HG03571 (cell line): ENCODE results near the gene LBHD1.
"Not testable (repeated sequence)": the region's sequence is repeated elsewhere in the genome, so short reads cannot be mapped to it uniquely, and the experiment has no call there.

Experiments used
- ATAC-seq: cut with Tn5 transposase; IDR thresholded peaks from one replicate; pipeline ENCODE4 v1.9.1; 2021; ENCODE audit not compliant: unreplicated experiment

Gene LBHD1

GRCh38 chr11:62694455-62695167 lies 22.5 kb upstream of the LBHD1 start:
- ATAC-seq: no peak

GRCh38 chr11:62693624-62694023 lies 21.6 kb upstream of the LBHD1 start:
- not testable (repeated sequence) for ATAC-seq

GRCh38 chr11:62689421-62690183 lies 17.5 kb upstream of the LBHD1 start, which contains the start of gene LRRN4CL:
TSS of gene LRRN4CL (minus strand) at chr11:62689530. CDS start at chr11:62688508, 1,022 bp downstream.
- ATAC-seq: no peak

GRCh38 chr11:62688491-62688890 lies 16.4 kb upstream of the LBHD1 start:
- ATAC-seq: no peak

- no peak for ATAC-seq
Measured at GRCh38 chr11:62687508-62688396, 15.7 kb upstream of the LBHD1 start.

GRCh38 chr11:62682518-62682917 lies 10.5 kb upstream of the LBHD1 start:
- no peak for ATAC-seq

GRCh38 chr11:62680825-62681240 lies 8.8 kb upstream of the LBHD1 start:
- ATAC-seq: no peak

GRCh38 chr11:62678770-62679696 lies 7.0 kb upstream of the LBHD1 start, which contains the start of gene UBXN1:
TSS of gene UBXN1 (minus strand) at chr11:62679073. CDS start at chr11:62678923, 150 bp downstream.
- ATAC-seq: peak; percentile 51

- ATAC-seq: no peak
Measured at GRCh38 chr11:62678433-62678769, 6.3 kb upstream of the LBHD1 start.

- no peak for ATAC-seq
Measured at GRCh38 chr11:62677714-62678113, 5.6 kb upstream of the LBHD1 start.

- no peak for ATAC-seq
Measured at GRCh38 chr11:62677156-62677555, 5.1 kb upstream of the LBHD1 start.

GRCh38 chr11:62676698-62677097 lies 4.6 kb upstream of the LBHD1 start:
- no peak for ATAC-seq

- ATAC-seq: not testable (repeated sequence)
Measured at GRCh38 chr11:62675415-62675814, 3.3 kb upstream of the LBHD1 start.

GRCh38 chr11:62673196-62673525 lies 1.1 kb upstream of the LBHD1 start:
- ATAC-seq: no peak

GRCh38 chr11:62671236-62671607 lies 845 bp downstream of the LBHD1 start:
- ATAC-seq: peak; percentile 10

GRCh38 chr11:62669420-62670161 lies 2.5 kb downstream of the LBHD1 start:
- no peak for ATAC-seq

GRCh38 chr11:62667460-62667859 lies 4.6 kb downstream of the LBHD1 start:
- no peak for ATAC-seq

- ATAC-seq: no peak
Measured at GRCh38 chr11:62666259-62666926, 5.7 kb downstream of the LBHD1 start.

- no peak for ATAC-seq
Measured at GRCh38 chr11:62665599-62666258, 6.3 kb downstream of the LBHD1 start.
